ENCODE measurements around the gene TET1.
A peak's percentile ranks its signal among the peaks of the same experiment; 100 is the strongest.
"Not testable (repeated sequence)": the region's sequence is repeated elsewhere in the genome, so short reads cannot be mapped to it uniquely, and the experiment has no call there.

TET1 gene

DNA sequence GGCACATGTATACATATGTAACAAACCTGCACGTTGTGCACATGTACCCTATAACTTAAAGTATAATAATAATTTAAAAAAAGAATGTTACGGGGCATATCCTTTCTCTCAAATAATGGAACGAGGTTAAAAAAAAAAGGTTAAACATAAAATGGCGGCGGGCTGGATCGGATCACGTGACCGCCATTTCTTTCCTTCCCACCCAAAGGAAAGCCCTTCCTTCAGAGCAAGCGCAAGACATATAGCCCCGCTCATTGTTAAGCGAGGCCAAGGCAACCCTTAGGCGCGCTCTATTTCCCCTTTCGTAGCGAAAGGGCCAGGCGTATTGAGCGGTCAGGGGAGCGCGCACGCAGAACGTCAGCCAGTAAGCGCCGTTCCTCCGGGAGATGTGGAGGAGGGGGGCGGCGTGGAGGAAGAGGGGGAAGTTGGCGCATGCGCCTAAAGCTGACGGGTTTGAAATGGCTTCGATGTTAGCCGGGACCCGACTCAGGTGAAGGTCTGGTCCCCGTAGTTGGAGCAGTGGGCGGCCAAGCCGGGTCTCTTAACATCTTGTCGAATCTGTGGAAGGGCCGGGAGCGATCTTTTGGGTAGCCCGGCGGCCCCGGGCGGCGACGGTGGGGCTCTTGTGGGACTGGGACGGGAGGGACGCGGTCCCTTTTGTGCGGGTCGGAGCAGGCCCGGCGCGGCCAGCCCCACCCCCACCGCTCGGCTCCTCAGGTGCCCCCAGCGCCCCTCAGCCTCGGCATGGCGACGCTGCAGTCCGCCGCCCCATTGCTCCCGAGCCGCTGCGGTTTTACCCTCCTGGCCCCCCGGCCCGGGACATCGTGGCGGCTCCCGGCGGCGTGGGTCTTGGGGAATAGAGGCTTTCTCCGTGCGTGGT lies 160.9 kb downstream of the TET1 start, which contains the start of gene CCAR1:
Gene CCAR1, plus strand, starts transcription at position 447 of the 880 bp plus-strand sequence. CDS start 1,266 bp downstream, outside the sequence.
- DNase-seq, result peak; percentile 96

DNA sequence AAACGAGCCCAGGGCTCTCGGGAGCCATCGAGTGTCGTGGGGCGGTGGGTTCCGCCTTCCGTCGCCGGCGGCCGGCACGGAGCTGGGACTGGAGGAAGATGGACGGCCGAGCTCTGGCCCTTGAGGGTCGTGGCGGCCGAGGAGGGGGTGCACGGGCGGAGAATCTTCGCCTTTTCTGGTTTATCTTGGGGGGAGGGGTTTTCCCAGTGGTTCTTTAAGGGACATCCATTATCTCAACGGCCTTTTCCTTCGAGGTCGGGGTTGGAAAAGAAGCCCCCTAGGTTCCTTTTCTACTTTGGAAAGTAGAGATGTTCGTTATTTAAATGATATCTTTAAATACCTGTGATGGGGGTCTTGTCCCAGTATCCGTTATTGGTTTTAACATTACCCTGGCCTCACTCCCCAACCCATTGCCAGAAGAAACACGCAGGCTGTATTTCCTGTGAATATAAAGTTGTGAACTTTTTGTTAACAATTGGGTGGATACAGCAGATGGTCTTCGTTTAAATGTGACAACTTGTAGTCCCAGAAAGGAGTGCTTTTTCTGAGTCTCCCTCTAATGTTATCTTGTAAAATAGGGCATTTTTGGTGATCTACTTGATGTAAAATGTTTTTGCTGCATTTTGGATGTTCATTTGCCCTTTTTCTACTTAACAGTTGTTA lies 161.7 kb downstream of the TET1 start:
- DNase-seq, result no peak

DNA sequence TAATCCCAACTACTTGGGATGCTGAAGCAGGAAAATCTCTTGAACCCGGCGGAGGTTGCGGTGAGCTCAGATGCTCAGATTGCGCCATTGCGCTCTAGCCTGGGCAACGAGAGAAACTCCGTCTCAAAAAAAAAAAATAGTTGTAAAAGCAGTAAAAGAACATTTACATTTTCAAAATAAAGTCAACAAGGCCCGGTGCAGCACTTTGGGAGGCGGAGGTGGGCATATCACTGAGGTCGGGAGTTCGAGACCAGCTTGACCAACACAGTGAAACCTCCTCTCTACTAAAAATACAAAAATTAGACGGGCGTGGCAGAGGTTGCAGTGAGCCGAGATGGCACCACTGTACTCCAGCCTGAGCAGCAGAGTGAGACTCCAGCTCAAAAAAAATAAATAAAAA lies 164.9 kb downstream of the TET1 start:
- no peak for DNase-seq

DNA sequence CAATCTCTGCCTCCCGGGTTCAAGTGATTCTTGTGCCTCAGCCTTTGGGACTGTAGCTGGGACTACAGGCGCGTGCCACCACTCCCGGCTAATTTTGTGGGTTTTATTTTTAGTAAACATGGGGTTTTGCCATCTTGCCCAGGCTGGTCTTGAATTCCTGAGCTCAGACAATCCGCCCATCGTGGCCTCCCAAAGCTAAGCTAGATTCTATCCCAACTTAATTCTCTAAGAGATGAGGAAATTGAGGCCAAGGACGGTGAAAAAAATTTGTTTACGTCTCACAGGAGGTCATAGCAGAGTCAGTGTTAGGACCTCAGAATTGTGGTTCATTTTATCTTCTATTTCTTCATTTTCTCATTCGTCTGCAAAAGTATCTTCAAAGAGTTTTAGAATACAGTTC lies 167.0 kb downstream of the TET1 start:
- DNase-seq, result no peak

DNA sequence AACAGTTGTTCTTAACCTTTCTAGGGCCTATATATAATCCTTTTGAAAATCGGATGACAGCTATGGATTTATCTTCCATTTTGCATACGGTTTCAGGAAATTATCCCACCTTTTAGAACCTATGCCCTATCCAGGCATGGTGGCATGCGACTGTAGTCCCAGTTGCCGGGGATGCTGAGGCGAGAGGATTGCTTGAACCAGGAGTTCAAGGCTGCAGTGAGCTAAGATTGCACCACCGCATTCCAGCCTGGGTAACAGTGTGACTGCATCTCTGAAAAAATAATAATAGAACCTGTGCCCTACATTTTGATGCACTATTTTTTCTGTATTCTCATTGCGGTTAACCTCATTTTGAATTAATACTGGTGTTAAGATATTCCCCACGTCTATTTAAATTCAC lies 172.5 kb downstream of the TET1 start:
- no peak for DNase-seq

DNA sequence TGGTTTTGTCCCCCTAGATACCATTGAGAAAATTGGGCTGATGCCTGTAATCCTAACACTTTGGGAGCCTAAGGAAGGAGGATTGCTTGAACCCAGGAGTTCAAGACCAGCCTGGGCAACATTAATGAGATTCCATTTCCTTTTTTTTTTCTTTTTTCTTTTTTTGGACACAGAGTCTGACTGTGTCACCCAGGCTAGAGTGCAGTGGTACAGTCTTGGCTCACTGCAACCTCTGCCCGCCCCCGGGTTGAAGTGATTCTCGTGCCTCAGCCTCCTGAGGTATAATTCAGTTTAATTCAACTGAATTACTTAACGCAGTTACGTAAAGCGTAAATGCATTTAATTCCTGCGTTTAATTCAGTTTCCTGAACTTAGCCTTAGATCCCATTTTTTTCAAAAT lies 174.2 kb downstream of the TET1 start:
- DNase-seq, result no peak

DNA sequence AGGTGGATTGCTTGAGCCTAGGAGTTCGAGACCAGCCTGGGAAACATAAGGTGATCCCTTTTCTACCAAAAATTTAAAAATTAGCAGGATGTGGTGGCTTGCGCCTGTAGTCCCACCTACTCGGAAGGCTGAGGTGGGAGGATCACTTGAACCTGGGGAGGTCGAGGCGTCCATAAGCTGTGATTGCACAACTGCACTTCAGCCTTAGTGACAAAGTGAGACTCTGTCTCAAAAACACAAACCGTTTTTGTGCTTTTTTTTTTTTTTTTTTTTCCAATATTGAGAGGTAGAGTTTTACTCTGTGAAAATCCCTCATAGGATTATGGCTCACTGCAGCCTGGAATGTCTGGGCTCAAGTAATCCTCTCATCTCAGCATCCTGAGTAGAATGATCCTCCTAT lies 175.0 kb downstream of the TET1 start:
- DNase-seq, result no peak

DNA sequence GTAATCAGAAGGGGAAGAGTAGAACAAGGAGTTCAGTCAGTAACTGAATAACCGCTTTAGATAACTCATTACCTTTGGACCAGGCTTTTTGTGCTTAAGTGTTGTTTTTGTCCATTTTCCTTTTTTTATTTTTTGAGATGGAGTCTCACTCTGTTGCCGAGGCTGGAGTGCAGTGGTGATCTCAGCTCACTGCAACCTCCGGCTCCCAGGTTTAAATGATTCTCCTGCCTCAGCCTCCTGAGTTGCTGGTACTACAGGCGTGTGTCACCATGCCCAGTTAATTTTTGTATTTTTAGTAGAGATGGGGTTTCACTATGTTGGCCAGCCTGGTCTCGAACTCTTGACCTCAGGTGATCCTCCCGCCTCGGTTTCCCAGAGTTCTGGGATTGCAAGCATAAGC lies 175.6 kb downstream of the TET1 start:
- not testable (repeated sequence) for DNase-seq

DNA sequence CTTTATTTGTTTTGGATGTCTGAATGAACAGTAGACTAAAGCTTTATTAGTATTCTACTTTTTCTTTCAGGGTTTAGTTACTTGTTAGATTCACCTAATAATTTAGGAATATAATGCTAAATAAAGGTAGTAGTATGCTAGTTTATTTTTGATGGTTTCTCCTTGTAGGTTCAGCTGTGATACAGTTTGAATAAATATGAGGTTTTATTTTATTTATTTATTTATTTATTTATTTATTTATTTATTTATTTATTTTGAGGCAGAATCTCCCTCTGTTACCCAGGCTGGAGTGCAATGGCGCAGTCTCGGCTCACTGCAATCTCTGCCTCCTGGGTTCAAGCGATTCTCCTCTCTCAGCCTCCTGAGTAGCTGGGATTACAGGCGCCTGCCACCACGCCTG lies 180.5 kb downstream of the TET1 start:
- not testable (repeated sequence) for DNase-seq

DNA sequence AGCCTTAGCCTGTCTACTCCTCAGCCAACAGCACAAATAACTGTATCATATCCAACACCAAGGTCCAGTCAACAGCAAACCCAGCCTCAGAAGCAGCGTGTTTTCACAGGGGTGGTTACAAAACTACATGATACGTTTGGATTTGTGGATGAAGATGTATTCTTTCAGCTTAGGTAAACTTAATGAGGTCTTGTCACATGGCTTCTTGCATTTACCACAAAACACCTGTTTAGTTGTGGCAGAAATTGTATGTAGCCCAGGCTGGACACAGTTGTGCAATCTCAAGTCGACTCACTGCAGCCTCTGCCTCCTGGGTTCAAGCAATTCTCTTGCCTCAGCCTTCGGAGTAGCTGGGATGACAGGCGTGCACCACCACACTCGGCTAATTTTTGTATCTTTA lies 182.3 kb downstream of the TET1 start:
- no peak for DNase-seq

All from NCI-H1694 treated with DMSO at 0.1 percent for 48 hours (cell line).